Caco-2 (cell line): ENCODE data around the gene SCTR. TPM values are rescaled to one million over a fixed set of nuclear protein-coding genes. Genes with fewer than 3 reads are reported as not detected.

Source experiments
- BruUV-seq: library from RNA; stranded (reverse); fragments of 400-500 nt; replicated peaks from 2 replicates; lab custom pipeline; 2021; lab: Mats Ljungman, UMichigan
- CTCF ChIA-PET: fragments of 300-600 bp; sonication (Branson Sonifier 250); formaldehyde crosslinking; loops from one replicate; lab custom pipeline; 2022; ENCODE audit warnings: antibody characterized with exemption; lab: Charles Lee
- POLR2A ChIA-PET: fragments of 300-600 bp; sonication (Branson Sonifier 250); formaldehyde crosslinking; loops from one replicate; lab custom pipeline; 2022; ENCODE audit warnings: antibody characterized with exemption; lab: Charles Lee
- DNase-seq, 2 experiments: peaks; one replicate each; pipeline versions ENCODE4 v3.0.0 to v3.0.0-alpha.2; 2020 to 2022
- H3K27me3 ChIP-seq: replicated peaks from 2 replicates; pipeline ENCODE4 v1.6.0; 2011; ENCODE audit warnings: low read length; ENCODE audit not compliant: control insufficient read depth, insufficient read depth
- H3K36me3 ChIP-seq: 2 replicates; pipeline ENCODE4 v1.5.1; 2011; ENCODE audit warnings: low read length; ENCODE audit not compliant: control insufficient read depth, insufficient read depth
- H3K4me1 ChIP-seq: fragments of 250-450 bp; sonication (Bioruptor Pico); 2 replicates; pipeline ENCODE4 v1.5.1; 2020; ENCODE audit warnings: mild to moderate bottlenecking
- H3K4me3 ChIP-seq: 2 replicates; pipeline ENCODE4 v1.5.1; 2011; ENCODE audit warnings: low read depth, mild to moderate bottlenecking, control low read depth, low read length
- H3K9me3 ChIP-seq: fragments of 250-450 bp; sonication (Bioruptor Pico); 2 replicates; pipeline ENCODE4 v1.5.1; 2020; ENCODE audit warnings: mild to moderate bottlenecking, moderate library complexity
- H3K27ac Mint-ChIP-seq: one replicate; pipeline ENCODE4 v1.8.0; 2022; ENCODE audit warnings: mixed read lengths; ENCODE audit not compliant: unreplicated experiment
- H3K27me3 Mint-ChIP-seq: one replicate; pipeline ENCODE4 v1.8.0; 2022; ENCODE audit warnings: mixed read lengths; ENCODE audit not compliant: insufficient read depth, unreplicated experiment
- H3K36me3 Mint-ChIP-seq: one replicate; pipeline ENCODE4 v1.8.0; 2022; ENCODE audit warnings: mild to moderate bottlenecking, mixed read lengths; ENCODE audit not compliant: insufficient read depth, unreplicated experiment
- H3K4me1 Mint-ChIP-seq: one replicate; pipeline ENCODE4 v1.8.0; 2022; ENCODE audit warnings: low read depth, mixed read lengths; ENCODE audit not compliant: unreplicated experiment
- H3K4me3 Mint-ChIP-seq: one replicate; pipeline ENCODE4 v1.8.0; 2022; ENCODE audit warnings: mild to moderate bottlenecking, moderate library complexity, mixed read lengths; ENCODE audit not compliant: unreplicated experiment
- H3K9me3 Mint-ChIP-seq: one replicate; pipeline ENCODE4 v1.8.0; 2022; ENCODE audit warnings: mixed read lengths; ENCODE audit not compliant: unreplicated experiment
- intact Hi-C: fragments of 100-400 bp; cut with micrococcal nuclease; formaldehyde crosslinking; loops from one replicate; pipeline ENCODE4 v1.10.0; 2022; ENCODE audit not compliant: unreplicated experiment
- total RNA-seq: library from RNA; stranded (reverse); gene quantifications from 2 replicates; pipeline ENCODE4 v1.2.3, GENCODE V29; 2022
- TF ChIP-seq, protein P1 (sequence below), 2 experiments: fragments of 200-600 bp in 1 of 2; IDR thresholded peaks; 1 replicate in 1 of 2; 2 replicates in 1 of 2; pipeline versions ENCODE4 v1.5.1 to v1.8.0; 2011 to 2022; ENCODE audit warnings: antibody characterized with exemption in 1 of 2, control low read depth in 1 of 2, inconsistent platforms in 1 of 2, low read depth in 1 of 2, low read length in 1 of 2, mild to moderate bottlenecking in 1 of 2, moderate library complexity in 1 of 2; ENCODE audit not compliant: insufficient read depth in 1 of 2, severe bottlenecking in 1 of 2, unreplicated experiment in 1 of 2

SCTR gene
- total RNA-seq, 1 experiment from 2014 or later: not detected

- H3K4me3 Mint-ChIP-seq: no peak overlapping the region
- no peaks in the 10 kb centered on the region for H3K36me3 Mint-ChIP-seq
- no peaks in the 10 kb centered on the region for H3K27me3 ChIP-seq
- H3K36me3 ChIP-seq: no peaks in the 10 kb centered on the region
- H3K4me1 ChIP-seq: peaks cover 25% of the 10 kb centered on the region
- peaks cover 8% of the 10 kb centered on the region for H3K4me1 Mint-ChIP-seq
- TF ChIP-seq, protein P1, sequence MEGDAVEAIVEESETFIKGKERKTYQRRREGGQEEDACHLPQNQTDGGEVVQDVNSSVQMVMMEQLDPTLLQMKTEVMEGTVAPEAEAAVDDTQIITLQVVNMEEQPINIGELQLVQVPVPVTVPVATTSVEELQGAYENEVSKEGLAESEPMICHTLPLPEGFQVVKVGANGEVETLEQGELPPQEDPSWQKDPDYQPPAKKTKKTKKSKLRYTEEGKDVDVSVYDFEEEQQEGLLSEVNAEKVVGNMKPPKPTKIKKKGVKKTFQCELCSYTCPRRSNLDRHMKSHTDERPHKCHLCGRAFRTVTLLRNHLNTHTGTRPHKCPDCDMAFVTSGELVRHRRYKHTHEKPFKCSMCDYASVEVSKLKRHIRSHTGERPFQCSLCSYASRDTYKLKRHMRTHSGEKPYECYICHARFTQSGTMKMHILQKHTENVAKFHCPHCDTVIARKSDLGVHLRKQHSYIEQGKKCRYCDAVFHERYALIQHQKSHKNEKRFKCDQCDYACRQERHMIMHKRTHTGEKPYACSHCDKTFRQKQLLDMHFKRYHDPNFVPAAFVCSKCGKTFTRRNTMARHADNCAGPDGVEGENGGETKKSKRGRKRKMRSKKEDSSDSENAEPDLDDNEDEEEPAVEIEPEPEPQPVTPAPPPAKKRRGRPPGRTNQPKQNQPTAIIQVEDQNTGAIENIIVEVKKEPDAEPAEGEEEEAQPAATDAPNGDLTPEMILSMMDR (IDR thresholded peaks at IDR 0.05; ENCODE audit: insufficient read depth in 1 of 2, low read depth in 1 of 2, low read length in 1 of 2, severe bottlenecking in 1 of 2, unreplicated experiment in 1 of 2): no peak
- H3K27me3 Mint-ChIP-seq: no peaks in the 10 kb centered on the region
- no peaks in the 10 kb centered on the region for H3K9me3 ChIP-seq
- POLR2A ChIA-PET: no interaction called here
- intact Hi-C loops: no loop called here
- CTCF ChIA-PET: interaction anchor here (0.9 kb wide), 1 partner anchor 17 kb away, joined by 4 read pairs; no protein-coding TSS in a partner anchor
- DNase-seq: no peak
- H3K9me3 Mint-ChIP-seq: no peaks in the 10 kb centered on the region
- H3K27ac Mint-ChIP-seq: no peak overlapping the region
- H3K4me3 ChIP-seq: no peak overlapping the region
- BruUV-seq: no TSS peak
Measured at GRCh38 chr2:119478188-119478977, 45.9 kb downstream of the SCTR start.

- Mint-ChIP-seq H3K36me3 (no peaks in the 10 kb centered on the region), H3K4me1 (peaks cover 8% of the 10 kb centered on the region), H3K27me3 (no peaks in the 10 kb centered on the region), H3K9me3 (no peaks in the 10 kb centered on the region), H3K4me3 (no peak overlapping the region), H3K27ac (no peak overlapping the region)
- Histone ChIP-seq H3K27me3 (no peaks in the 10 kb centered on the region), H3K9me3 (no peaks in the 10 kb centered on the region), H3K36me3 (no peaks in the 10 kb centered on the region), H3K4me1 (peaks cover 18% of the 10 kb centered on the region), H3K4me3 (no peak overlapping the region)
- no TSS peak for BruUV-seq
- intact Hi-C loops: no loop called here
- TF ChIP-seq, protein P1 (IDR thresholded peaks at IDR 0.05; ENCODE audit: insufficient read depth in 1 of 2, low read depth in 1 of 2, low read length in 1 of 2, severe bottlenecking in 1 of 2, unreplicated experiment in 1 of 2): no peak
- ChIA-PET CTCF (interaction anchor here (1.2 to 2.5 kb wide), 10 partner anchors 9 to 110 kb away, joined by 4 to 18 read pairs (median 8); partner anchors contain the start of genes C2orf76 and DBI), POLR2A (no interaction called here)
- DNase-seq: no peak
Measured at GRCh38 chr2:119477113-119477505, 47.2 kb downstream of the SCTR start.

DNA sequence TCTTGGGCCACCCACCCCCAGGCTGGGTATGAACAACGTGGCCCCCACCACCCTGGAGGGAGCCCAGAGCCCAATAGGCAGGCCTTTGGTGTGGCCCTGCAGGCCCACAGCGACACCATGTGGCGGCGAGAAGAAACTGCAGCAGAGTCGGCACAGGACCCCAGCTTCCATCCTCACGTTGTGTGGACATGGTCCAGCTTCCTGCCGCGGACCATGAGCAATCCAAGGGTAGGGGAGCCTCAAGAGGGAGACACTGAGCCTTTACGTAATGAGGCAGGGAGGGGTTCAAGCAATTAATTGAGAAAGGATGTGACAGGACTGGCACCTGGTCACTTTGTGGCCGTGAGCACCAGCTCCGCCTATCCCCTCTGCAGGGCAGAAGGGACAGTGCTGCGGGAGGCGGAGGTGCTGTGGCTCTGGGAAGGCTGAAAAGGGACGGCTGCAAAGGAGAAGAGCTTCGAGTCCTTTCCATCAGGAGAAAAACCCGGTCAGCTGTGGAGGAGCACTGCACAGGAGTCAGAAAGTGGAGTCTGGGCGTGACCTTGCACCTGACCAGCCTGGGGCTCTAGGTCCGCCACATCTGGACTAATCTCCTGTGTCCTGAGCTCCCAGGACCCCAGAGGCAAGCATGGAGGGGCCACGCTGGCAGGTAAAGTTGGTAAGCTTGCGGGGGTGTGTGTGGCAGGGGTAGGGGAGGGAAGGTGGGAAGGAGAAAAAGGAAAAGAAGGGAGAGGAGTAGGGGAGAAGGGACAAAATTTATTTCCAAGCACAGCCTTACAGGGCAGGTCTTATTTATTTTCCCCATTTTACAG, 47.8 kb downstream of the SCTR start:
- peak overlapping the region; percentile 26 for H3K27ac Mint-ChIP-seq
- Histone ChIP-seq H3K9me3 (no peaks in the 10 kb centered on the region), H3K27me3 (no peaks in the 10 kb centered on the region), H3K4me1 (peaks cover 16% of the 10 kb centered on the region), H3K4me3 (no peak overlapping the region), H3K36me3 (no peaks in the 10 kb centered on the region)
- H3K4me1 Mint-ChIP-seq: peaks cover 8% of the 10 kb centered on the region
- H3K27me3 Mint-ChIP-seq: no peaks in the 10 kb centered on the region
- TF ChIP-seq, protein P1 (IDR thresholded peaks at IDR 0.05; ENCODE audit: insufficient read depth in 1 of 2, low read depth in 1 of 2, low read length in 1 of 2, severe bottlenecking in 1 of 2, unreplicated experiment in 1 of 2): peak; percentile 94 to 98
- peak; percentile 76 to 81 for DNase-seq
- ChIA-PET CTCF (interaction anchor here (0.5 to 2.5 kb wide), 19 partner anchors 9 to 464 kb away, joined by 3 to 18 read pairs (median 5); partner anchors contain the start of genes C2orf76, DBI and TMEM37), POLR2A (interaction anchor here (0.5 kb wide), 1 partner anchor 537 kb away, joined by 4 read pairs; the partner anchor contains the start of gene EPB41L5)
- H3K4me3 Mint-ChIP-seq: no peak overlapping the region
- no peaks in the 10 kb centered on the region for H3K9me3 Mint-ChIP-seq
- intact Hi-C loops: loop anchor here (1.0 kb wide), 3 partner anchors 69 to 165 kb away; no protein-coding TSS in a partner anchor
- no TSS peak for BruUV-seq
- H3K36me3 Mint-ChIP-seq: no peaks in the 10 kb centered on the region
